ENCODE results near the gene POMC.

DNA sequence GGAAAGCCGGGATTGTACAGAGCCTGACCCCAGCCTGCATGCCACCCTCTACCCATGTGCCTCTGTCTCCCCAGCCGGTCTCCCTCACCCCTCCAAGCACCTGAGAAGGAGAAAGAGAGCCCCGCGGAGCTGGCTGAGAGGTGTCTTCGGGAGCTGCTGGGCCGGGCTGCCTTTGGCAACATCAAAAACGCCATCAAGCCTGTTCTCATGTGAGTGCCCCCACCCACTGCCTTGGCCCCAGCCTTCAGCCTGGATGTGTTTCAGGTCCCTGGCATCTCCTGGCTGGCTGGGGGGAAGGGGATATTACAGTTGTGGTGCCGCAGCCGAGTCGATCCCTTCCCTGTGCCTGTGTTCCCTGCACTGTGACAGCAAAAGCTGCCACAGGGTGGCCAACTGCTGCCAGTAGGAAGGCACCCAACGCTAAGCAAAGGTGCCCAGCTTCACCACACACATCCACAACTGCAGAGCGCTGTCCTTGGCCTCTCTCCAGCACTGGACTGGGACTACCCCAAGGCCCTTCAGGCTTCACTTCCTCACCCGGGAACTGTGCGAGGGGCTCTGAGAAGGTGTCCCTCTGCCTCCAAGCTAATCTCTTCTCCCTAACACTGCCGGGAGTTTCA, 38.4 kb downstream of the POMC start:
- TF ChIP-seq EZH2 (IDR thresholded peaks at IDR 0.05; ENCODE audit: borderline replicate concordance, low read length): no peak
- TF ChIP-seq, protein P1, sequence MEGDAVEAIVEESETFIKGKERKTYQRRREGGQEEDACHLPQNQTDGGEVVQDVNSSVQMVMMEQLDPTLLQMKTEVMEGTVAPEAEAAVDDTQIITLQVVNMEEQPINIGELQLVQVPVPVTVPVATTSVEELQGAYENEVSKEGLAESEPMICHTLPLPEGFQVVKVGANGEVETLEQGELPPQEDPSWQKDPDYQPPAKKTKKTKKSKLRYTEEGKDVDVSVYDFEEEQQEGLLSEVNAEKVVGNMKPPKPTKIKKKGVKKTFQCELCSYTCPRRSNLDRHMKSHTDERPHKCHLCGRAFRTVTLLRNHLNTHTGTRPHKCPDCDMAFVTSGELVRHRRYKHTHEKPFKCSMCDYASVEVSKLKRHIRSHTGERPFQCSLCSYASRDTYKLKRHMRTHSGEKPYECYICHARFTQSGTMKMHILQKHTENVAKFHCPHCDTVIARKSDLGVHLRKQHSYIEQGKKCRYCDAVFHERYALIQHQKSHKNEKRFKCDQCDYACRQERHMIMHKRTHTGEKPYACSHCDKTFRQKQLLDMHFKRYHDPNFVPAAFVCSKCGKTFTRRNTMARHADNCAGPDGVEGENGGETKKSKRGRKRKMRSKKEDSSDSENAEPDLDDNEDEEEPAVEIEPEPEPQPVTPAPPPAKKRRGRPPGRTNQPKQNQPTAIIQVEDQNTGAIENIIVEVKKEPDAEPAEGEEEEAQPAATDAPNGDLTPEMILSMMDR (IDR thresholded peaks at IDR 0.05; ENCODE audit: low read length): peak; percentile 13; the same call in 1 of the 2 replicates

Data from OCI-LY1 (cell line).